GM19035 (cell line): Measurements from ENCODE around the gene MRPS11.
"Not testable (repeated sequence)": the region's sequence is repeated elsewhere in the genome, so short reads cannot be mapped to it uniquely, and the experiment has no call there.

Source experiments
- ATAC-seq: cut with Tn5 transposase; IDR thresholded peaks from one replicate; pipeline ENCODE4 v1.9.1; 2021; ENCODE audit not compliant: unreplicated experiment

MRPS11 gene

GRCh38 chr15:88454867-88455810 is 12.4 kb upstream of the MRPS11 start:
- ATAC-seq, result peak; percentile 78

- no peak for ATAC-seq
Observed at GRCh38 chr15:88456733-88457132, 10.8 kb upstream of the MRPS11 start.

GRCh38 chr15:88463870-88464532 is 3.5 kb upstream of the MRPS11 start:
- no peak for ATAC-seq

- no peak for ATAC-seq
Observed at GRCh38 chr15:88465633-88466224, 1.8 kb upstream of the MRPS11 start.

- ATAC-seq, result no peak
Observed at GRCh38 chr15:88467935-88468528, 524 bp downstream of the MRPS11 start.

- ATAC-seq, result not testable (repeated sequence)
Observed at GRCh38 chr15:88468721-88469120, 1.2 kb downstream of the MRPS11 start.

GRCh38 chr15:88469321-88469720 is 1.8 kb downstream of the MRPS11 start:
- no peak for ATAC-seq

- ATAC-seq, result no peak
Observed at GRCh38 chr15:88470625-88471372, 3.3 kb downstream of the MRPS11 start.

GRCh38 chr15:88472225-88472624 is 4.7 kb downstream of the MRPS11 start:
- no peak for ATAC-seq

GRCh38 chr15:88473661-88474293 is 6.3 kb downstream of the MRPS11 start:
- not testable (repeated sequence) for ATAC-seq

GRCh38 chr15:88476635-88477060 is 9.1 kb downstream of the MRPS11 start:
- no peak for ATAC-seq

GRCh38 chr15:88477126-88477525 is 9.6 kb downstream of the MRPS11 start:
- ATAC-seq, result no peak

GRCh38 chr15:88477904-88478303 is 10.4 kb downstream of the MRPS11 start:
- no peak for ATAC-seq

GRCh38 chr15:88479169-88479568 is 11.7 kb downstream of the MRPS11 start:
- ATAC-seq, result no peak

GRCh38 chr15:88480981-88481380 is 13.5 kb downstream of the MRPS11 start:
- ATAC-seq, result no peak

- no peak for ATAC-seq
Observed at GRCh38 chr15:88482263-88482662, 14.8 kb downstream of the MRPS11 start.

- no peak for ATAC-seq
Observed at GRCh38 chr15:88484682-88485331, 17.3 kb downstream of the MRPS11 start.

- ATAC-seq, result no peak
Observed at GRCh38 chr15:88487178-88487795, 19.8 kb downstream of the MRPS11 start.
